GM19043 (cell line): Measurements from ENCODE around the gene ARL11.
"Not testable (repeated sequence)": the region's sequence is repeated elsewhere in the genome, so short reads cannot be mapped to it uniquely, and the experiment has no call there.

Experiments used
- ATAC-seq: cut with Tn5 transposase; IDR thresholded peaks from one replicate; pipeline ENCODE4 v1.9.1; 2021; ENCODE audit warnings: low read depth; ENCODE audit not compliant: unreplicated experiment

The ARL11 gene

DNA sequence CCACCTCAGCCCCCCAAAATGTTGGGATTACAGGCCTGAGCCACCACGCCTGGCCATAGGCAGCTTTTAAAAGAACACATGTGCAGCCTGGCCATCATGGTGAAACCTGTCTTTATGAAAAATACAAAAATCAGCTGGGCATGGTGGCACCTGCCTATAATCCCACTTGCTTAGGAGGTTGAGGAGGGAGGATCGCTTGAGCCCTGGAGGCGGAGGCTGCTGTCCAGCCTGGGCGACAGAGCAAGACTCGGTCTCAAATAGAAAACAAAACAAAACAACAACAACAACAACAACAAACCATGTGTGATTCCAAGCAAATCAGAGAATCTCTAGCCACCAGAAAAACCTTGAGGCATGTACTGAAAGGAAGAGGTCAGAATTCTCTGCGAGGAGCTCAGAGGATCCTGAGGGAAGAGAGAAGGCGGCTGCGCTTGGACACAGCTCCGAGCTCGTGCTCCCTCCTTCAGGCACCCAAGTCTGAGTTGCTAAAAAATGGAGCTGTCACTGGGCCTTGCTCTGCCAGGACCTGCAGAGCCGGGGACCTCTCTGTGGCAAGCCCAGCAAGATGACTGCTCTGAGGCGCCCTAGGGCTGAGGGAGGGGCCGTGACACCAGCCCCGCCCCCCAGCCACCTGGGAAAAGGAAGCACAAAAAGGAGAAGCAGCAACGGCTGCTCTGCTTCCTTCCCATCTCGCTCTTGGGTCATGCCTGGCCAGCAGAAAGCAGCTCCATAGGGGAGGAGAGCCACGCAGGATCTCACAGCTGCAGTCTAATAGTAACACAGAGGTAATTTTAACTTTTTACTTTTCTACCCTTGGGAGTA, at the start of gene ARL11:
ARL11 (plus strand) TSS at position 677 of the 822 bp plus-strand sequence. CDS start 1,941 bp downstream, outside the sequence.
- ATAC-seq: peak; percentile 86

DNA sequence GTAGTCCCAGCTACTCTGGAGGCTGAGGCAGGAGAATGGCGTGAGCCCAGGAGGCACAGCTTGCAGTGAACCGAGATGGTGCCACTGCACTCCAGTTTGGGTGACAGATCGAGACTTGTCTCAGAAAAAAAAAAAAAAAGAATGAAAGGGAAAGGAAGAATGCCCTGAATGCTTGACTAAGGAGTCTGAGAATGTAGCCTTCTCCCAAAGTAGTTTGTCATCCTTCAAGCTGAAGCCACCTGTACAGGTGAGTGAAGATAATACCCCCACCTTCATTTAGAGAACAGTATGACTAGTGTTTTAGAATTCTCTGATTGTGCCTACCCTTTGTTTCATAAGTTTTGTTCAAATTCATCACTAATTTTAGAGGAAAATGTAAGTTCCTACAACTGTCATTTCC, 48.8 kb upstream of the ARL11 start:
- no peak for ATAC-seq

DNA sequence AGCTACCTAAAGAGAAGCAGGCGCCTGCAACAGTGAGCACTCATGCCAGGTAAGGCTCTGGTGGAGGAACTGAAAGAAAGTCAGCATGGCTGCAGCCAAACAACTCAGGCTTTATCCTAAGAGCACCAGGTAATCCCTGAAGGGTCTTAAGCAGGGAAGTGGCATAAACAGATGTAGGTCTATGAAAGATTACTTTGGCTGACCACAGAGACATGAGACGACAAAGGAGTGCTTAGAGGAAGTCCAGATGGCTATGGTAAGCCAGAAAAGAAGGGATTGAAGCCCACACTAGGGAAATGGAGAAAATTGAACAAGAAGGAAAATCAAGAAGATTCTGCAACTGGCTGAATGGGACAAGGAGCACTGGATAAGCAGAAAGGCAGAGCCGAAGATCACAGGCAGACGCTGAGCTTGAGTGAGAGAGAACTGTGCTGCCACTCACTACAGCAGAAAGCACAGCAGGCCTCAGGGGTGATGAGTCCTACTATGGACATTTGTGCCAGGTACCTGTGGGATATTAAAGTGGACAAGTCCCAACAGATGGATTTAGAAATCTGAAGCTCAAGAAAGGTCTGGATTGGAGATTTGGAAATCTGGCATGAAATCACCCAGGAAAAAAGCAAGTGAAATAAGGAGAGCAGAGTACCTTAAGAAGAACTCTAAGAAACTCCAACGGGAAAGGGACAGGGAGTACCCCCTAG, 47.2 kb upstream of the ARL11 start:
- ATAC-seq: no peak

DNA sequence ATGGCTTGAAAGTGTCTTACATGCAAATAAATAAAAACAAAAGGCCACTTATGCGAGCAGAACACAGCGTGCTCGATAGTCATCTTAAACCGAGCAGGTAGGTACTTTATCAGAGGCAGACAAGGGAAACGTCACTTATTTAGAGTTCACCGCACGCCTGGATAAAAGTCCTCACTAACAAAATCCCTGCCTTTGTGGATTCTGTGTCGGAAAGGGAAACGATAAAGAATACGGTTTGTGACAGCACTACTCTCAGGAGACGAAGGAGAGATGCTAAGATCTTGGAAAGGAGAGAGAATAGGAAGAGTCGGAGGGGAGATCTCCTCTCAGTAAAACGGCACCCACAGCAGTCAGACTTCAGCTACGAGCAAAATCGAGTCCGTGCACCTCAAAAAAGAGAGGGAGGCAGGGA, 43.5 kb upstream of the ARL11 start:
- no peak for ATAC-seq

DNA sequence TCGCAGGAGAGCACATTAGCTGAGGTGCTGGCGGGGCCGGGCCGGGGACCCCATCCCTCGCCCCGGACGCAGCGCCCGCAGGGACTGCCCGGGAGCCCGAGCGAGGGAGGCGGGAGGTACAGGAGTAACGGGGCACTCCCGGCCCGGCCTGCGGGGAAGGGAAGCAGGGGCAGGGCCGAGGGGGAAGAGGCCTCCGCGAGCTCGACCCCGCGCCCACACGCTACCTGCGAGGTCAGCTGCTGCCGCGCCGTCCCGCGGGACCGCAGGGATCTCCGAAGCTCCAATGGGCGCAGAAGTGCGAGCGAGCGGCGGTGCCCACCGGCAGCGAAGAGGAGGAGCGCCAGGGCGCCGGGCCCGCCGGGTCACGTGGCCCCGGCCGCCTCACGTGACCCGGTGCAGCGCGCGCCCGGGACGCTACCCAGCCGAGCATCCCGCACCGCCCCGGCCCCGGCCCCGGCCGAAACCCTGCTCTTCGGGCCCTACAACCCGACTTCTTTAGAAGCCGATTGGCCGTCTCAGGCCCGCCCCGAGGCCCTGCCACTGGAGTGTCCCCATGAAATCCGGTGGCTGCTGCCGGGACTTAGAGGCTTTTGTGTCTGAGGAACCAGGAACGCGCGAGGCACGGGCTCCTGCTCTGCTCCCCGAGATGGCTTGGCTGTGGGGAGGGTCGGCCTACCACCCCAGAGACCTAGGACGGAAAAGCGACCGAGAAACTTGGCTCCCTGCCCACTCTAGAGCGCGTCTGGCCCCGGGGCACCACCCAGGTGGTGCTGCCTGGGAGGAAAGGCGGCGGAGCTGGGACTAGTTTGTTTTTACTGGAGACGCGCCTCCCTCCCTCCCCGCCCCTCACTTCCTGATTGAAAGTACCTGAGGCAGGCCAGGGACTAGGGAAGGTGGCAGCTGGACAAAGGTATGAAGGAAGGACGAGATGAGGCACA, 42.8 kb upstream of the ARL11 start, which contains the start of gene RCBTB1:
RCBTB1 (minus strand) TSS at position 339 of the 938 bp plus-strand sequence. CDS start 18,279 bp downstream, outside the sequence.
- ATAC-seq: peak; percentile 83

DNA sequence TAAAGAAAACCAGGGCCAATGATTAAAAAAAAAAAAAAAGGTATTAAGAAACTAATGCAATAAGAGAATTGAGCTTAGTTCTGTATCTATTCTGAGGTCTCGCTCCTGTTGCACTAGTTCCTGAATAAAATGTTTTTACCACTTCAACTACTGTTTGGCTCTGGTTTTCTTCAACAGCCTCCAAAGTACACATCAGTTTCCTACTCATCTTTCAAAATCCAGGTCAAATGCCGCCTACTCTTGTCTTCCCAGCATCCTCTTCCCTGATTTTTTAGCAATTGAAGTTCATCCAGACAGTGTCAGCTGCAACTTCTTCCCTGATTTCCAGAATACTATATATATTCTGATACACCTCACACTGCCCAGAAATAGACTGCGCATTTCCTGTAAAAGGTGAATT, 41.6 kb upstream of the ARL11 start:
- ATAC-seq: no peak

DNA sequence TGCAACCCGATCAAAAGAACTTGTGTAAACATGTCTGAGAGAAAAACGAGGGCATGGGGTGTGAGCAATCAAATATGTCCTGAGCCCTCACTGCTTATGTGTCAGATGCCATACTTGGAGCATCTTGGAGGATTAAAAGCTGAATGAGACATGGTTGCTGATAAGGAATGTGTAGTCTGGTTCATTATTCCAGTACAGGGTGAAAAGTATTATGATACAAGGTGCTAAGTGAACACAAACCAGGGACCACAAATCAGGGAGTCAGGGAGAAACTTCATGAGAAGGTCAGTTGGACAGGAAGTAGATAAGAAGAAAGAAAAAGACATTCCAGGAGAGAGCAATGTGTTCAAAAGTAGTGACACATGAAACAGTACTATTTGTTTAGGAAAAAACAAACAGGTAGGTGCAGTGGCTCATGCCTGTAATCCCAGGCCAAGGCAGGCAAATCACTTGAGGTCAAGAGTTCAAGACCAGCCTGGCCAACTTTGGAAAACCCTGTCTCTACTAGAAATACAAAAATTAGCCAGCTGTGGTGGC, 40.9 kb upstream of the ARL11 start:
- ATAC-seq: no peak

DNA sequence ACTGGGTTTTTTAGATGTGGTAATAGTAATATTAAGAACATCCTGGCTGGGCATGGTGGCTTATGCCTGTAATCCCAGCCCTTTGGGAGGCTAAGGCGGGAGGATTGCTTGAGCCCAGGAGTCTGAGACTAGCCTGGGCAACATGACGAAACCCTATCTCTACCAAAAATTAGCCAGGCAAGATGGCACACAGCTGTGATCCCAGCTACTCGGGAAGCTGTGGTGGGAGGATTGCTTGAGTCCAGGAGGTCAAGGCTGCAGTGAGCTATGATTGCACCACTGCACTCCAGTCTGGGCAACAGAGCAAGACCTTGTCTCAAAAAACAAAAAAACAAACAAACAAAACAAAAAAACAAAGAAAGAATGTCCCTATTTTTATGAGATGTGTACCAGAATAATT, 37.6 kb upstream of the ARL11 start:
- not testable (repeated sequence) for ATAC-seq

DNA sequence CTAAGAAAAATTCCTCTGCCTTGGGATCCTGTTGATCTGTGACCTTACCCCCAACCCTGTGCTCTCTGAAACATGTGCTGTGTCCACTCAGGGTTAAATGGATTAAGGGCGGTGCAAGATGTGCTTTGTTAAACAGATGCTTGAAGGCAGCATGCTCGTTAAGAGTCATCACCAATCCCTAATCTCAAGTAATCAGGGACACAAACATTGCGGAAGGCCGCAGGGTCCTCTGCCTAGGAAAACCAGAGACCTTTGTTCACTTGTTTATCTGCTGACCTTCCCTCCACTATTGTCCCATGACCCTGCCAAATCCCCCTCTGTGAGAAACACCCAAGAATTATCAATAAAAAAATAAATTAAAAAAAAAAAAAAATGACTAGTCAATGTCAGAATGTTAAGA, 34.4 kb upstream of the ARL11 start:
- not testable (repeated sequence) for ATAC-seq

DNA sequence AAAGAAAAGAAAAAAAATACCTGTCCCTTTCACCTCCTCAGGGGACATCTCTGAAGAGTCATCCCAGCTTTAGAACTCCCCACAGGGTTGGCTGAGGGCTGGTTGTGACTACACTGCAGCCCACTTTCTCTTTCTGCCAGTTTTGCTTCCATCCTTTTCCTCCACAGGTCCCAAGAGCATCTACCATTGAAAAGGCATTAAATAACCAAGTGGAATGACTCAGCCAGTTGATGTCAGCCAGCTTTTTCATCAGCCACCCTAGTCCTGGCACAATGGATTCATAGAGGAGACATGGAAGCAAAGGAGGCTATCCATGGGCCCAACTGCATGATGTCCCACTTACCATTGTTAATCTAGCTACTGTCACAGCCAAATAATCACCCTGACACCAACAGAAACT, 33.7 kb upstream of the ARL11 start:
- no peak for ATAC-seq

DNA sequence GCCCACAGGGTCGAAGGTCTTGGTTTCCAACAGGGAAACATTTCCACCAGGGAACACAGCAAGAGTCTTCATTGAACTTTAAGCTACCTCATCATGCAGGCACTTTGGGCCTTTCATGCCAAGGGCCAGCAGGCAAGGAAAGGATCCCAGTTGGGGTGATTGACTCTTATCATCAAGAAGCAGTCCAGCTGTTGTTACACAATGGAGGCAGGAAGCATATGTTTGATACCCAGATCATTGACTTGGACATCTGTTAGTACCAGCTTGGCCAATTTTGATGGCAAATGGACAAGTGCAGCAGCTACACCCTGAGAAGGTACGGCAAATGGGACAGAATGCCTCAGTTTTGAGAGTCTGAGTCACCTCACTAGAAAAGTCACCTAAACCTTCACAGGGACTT, 32.1 kb upstream of the ARL11 start:
- no peak for ATAC-seq

DNA sequence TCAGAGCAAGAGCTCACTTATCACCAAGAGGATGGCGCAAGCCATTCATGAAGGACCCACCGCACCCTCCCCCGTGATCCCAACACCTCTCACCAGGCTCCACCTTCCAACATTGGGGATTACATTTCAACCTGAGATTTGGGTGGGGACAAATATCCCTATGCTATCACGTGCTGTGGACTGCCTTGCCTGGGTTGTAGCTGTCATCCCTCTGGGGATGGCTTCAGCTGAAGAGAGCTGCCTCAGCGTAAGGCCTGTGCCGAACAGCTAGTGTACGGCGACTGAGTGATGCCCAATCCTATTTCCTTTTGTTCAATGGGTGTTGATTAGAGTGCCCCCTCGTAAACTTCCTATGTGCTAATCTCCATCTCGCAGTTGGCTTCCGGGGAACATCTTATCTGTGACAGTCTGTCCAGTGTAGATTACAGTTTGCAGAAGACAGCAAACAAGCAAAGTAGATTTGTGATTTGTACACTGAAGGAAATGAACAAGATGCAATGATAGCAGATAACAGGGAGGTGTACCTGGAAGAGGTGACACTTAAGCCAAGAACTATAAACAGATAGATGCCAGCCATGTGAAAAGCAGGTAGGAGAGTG, 31.2 kb upstream of the ARL11 start:
- ATAC-seq: no peak

DNA sequence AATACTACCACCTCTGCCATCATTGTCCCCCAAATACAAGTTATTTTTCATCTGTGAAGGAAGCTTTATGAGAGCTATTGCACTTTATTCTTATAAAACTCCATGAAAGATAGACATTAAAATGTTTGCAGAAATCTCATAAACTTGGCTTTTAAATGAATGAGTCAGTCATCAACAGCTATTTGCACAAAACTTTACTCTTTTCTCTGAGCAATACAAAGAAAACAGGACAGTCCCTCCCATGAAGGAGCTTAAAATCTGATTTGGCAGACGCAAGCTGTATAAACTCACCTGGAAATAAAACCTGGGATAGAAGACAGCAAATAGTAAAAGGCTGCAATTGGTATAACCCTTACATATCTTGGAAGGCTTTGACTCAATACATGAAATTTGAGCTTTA, 26.3 kb upstream of the ARL11 start:
- ATAC-seq: no peak

DNA sequence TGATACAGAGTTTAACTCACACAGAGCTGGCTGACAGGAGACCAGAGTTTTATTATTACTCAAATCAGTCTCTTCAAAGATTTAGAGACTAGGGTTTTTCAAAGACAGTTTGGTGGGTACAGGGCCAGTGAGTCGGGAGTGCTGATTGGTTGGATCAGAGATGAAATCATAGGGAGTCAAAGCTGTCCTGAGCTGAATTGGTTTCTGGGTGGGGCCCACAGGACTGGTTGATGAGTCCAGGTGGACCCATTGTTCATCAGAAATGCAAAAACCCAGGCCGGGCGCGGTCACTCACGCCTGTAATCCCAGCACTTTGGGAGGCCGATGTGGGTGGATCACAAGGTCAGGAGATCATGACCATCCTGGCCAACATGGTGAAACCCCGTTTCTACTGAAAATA, 25.7 kb upstream of the ARL11 start:
- ATAC-seq: not testable (repeated sequence)

DNA sequence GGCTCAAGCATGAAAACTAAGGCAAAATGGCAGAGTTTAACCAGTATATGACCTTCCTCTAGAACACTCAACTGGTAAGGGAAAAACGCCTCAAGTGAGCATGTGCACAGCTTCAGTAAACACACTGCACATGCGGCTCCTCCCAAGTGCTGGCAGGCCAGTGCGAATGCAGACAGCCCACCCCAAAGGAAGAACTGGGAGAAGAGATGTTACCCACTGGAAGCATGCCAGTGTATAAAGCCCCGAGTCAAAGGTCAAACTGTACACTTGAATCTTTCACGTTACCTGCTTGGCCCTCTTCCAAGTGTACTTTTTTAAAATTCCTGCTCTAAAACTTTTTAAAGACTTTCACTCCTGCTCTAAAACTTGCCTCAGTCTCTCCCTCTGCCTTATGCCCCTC, 23.7 kb upstream of the ARL11 start:
- no peak for ATAC-seq

DNA sequence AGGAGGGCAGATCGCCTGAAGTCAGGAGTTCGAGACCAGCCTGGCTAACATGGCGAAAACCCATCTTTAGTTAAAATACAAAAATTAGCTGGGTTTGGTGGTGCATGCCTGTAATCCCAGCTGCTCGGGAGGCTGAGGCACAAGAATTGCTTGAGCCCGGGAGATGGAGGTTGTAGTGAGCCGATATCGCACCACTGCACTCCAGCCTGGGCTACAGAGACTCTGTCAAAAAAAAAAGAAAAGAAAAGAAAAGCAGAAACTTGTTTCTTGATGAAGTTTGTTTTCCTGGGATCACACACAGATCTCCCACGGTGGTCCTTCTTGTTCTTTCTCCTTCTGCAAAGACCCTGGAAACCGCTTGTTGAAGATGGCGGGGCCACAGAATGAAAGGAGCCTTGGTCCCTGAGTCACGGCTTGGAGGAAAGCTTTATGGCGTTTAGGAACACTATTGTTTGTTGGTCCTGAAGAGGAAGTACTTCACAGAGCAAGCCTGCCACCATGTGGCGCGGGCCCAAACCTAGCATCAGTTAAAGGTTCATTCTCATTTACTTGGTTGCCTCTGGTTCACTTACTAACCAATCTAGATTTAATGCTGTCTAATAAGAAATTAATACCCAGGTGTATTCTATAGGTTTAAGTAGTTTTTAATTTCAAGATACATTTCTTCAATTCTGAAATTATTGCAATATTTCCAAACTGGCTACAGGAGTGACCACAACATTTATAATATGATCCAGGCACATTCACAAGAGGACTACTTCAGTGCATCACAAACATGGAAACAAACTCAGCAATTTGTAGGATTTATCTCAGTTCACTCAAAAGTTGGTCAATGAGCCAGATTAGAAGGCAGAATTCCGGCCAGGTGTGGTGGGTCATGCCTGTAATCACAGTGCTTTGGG, 21.3 kb upstream of the ARL11 start:
- peak; percentile 89 for ATAC-seq

DNA sequence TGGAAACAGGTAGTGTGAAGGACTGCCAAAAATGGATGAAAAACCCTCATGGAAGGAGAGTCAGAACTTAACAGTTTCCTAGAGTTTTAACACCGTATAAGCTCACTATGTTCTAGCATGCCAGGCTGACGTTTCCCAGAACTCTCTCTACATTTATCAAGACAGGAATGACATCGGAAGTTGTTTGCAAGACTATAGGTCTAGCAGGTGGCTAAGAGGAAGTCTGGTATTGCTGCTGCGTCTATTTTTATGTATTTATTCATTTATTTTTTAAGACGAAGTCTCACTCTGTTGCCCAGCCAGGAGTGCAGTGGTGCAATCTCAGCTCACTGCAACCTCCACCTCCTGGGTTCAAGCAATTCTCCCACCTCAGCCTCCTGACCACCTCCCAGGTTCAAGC, 20.5 kb upstream of the ARL11 start:
- no peak for ATAC-seq

DNA sequence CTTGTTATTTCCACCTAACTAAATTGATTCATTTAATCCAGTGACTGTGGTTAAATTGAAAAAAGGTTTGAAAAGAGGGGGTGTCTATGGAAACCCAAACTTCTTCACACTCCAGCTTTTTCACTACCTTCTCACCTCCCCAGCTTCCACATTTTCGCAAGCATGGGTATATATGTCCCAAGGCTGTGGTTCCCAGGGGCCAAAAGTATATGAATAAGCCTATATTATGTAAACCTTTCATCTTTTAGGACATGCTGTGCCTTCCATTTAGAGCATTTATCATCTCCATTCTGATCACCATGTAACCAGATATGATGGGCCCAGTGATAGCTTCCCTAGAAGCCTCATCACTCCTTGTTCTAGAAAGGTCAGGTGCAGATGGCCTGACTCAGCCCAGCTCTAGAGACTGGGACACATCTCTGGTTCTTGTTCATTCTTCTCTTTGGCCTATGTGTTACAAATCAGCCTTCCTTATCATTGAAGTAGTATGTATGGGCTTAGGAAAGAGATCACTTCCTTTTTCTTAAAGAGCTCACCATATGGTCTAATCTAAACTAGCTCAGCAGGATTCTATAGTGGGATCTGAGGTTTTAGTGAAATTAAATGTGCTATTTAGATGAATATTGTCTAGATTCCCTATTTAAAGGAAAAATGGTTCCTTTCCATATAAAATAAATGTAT, 19.5 kb upstream of the ARL11 start:
- no peak for ATAC-seq

DNA sequence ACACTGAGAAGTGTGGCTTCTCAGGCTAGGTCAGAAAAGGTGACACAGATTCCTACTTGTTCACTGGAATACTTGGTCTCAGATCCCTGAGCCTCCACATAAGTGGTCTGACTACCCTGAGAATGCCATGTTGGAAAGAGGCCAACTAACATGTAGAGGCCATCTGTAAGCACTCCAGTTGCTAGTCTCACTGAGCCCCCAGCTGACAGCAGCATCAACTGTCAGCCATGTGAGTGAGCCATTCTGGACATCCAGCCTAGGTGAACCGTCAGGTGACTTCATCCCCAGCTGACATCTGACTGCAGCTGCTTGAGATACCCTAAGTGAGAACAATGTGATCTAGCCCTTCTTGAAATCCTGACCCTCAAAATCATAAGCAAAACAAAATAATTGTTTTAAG, 18.1 kb upstream of the ARL11 start:
- no peak for ATAC-seq
